Endometrium (tissue), 2 donors: Measurements from ENCODE around the gene AGAP2.

Source experiments
- FAIRE-seq: peaks from 2 replicates; lab custom pipeline; 2012; peaks lifted over from hg19 to GRCh38; lab: Jason Lieb, UNC
- donor health status: control.
- donor health status: control.

AGAP2 gene

GRCh38 chr12:57767305-57767698 is 28.8 kb upstream of the AGAP2 start:
- no peak for FAIRE-seq

DNA sequence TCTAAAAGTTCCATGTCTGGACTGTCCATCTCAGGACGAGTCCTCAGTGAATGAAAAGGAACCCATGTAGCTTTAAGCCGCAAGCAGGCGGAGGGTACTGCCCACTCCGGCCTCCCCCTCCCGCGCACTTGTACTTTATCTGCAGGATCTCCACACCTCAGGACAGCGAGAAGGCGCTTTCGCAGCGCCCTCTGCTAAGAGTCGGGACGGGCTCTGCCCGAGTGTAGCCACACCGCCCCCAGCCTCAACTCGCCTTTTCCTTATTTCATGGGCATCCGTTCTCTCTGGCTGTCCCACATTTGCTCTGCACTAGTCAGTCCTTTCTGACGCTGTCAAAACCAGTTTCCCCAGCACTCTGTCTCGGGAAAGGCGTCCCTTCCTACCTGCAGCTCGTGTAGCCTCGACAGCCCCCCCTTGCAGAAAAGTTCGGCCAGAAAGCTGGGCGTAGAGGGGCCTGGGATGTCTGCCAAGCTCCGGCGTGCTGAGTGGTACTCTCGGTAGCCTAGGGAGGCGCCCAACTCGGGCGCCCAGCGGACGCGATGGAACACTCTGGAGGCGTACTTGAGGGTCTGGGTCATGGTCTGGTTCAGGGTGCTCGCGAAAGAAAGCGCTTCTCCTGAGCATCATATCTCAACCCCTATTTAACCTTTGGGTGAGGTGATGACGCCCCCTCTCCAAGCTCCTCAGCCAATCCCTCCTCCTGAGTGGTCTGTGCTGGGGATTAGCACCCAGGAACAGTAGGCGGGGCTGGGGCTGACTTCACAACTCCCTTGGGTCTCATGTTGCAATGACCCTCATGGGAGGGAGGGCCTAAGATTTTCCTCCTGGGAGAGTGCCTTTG is 28.1 kb upstream of the AGAP2 start, which contains the start of gene CYP27B1:
TSS of gene CYP27B1 (minus strand) at position 615 of the 841 bp plus-strand sequence. CDS start at position 578, 37 bp downstream.
- FAIRE-seq, result no peak

DNA sequence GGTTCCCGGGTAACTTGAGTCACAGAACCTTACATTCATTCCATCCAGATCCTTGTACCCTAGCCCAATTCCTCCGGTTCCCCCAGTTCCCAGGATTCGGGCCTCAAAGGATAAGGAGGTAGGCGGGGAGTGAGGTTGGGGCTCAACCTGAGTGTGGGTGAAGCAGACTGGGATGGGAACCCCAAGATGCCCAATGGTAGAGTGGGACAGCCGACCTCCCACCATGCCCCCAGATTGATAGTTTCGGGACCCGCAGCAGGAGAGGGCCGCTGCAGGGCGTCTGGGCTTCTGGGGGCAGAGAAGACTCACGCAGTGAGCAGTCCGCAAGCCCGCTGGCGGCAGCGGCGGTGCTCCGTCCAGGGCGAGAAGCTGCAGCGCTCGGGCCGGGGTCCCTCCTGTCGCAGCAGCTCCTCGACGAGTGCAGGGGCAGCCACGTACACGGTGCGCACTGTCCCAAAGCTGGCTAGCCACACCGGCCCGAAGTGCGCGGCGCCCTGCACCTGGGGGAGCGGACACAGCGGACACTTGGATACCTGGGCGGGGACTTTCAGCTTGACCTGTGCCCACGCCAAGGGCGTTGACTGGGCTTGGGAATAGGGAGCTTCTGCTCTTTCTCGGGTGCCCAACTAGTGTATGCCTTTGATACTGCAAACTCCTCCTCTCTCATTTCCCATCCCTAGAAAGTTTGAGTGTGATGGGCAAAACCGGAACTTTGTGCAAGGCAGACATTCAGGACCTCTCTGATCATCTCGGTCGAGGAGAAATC is 27.3 kb upstream of the AGAP2 start:
- no peak for FAIRE-seq

DNA sequence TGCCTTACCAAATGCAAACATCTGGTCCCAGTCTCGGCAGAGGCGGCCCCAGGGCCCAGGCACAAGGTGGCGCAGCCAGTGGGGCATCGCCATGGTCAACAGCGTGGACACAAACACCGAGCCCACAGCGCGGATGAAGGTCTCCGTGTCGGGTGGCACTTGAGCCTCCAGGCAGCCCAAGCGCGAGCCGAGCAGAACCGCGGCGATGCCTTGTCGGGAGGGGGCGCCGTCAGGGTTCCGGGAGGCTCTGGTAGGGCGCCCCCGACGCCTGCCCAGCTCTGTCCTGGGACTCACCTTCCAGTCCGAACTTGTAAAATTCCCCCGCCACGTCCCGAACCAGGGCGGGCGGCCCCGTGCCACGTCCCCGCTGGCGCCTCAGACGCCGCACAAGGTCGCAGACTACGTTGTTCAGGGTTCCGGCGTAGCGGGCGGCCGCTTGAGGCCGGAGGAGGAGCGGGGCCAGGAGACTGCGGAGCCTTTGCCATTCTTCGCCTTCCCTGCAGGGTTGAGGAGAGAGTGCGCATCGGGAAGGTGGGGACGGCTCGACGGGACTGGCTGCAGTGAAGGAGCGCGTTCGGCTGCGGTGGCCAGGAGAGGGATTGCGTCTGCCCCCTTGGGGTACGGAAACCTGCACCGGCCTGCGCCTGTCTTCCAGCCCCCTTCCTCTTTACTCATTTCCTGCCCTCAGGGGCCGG is 26.6 kb upstream of the AGAP2 start:
- no peak for FAIRE-seq

DNA sequence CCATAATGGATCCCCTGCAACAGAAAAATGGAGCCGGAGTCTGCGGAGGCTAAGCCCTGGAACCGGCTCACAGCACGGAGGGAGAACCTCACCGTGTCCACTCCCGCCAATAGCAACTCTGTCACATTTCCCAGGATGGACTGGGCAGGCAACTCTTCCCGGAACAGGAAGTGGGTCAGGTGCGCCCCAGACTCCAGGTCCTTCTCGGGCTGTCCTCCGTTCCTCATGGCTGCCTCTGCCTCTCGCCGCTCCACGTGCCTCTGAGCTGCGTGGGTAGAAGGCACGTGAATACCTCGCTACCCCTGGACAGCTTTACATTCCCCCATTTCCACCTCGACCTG is 26.1 kb upstream of the AGAP2 start:
- no peak for FAIRE-seq

GRCh38 chr12:57763881-57764661 is 25.5 kb upstream of the AGAP2 start:
- FAIRE-seq, result no peak

DNA sequence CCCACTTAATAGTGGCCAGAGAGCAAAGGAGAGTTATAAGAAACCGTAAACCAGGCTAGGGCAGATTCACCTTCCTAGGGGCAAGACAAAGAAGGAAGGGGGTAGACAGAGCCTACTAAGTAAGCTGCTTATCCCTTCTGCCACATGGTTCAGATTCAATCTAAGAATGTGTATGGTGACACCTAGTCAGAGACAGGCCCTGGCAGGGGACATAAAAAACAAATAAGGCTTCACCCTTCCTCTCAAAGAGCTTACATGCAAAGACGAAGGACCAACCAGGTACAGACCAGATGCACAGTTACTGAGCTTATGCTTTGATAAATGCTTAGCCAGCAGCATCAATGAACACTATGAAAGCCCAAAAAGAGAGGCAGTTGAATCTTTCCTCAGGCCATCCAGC is 23.9 kb upstream of the AGAP2 start:
- no peak for FAIRE-seq

GRCh38 chr12:57761391-57761998 is 23.0 kb upstream of the AGAP2 start:
- no peak for FAIRE-seq

DNA sequence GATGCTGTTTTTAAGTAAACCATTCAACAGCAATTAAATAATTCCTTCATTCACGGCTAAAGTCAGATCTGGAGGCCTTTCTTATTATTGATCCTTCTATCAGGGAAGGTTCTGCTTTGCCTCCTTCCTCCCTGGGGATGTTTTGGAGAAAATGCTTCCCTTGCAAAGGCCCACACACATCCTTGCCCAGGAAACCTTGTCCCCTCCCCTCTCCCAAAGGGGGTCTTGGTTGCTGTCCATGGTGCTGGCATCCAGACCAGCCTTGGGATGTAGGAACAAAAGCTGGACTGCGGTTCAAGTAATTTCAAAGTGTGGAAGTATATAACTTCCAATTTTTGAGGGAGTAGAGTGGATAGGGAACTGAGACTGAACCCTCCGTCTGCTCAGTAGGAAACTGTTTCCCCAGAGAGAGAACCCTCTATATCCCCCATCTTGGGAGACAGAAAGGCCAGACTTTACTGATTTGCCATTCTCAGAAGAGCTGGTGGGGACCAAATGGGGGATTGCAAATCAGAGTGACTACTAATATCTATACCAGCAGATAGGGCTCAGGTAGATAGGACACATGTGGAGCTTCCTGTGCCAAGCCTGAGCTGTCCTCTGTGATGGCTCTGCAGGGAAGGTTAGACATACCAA is 21.9 kb upstream of the AGAP2 start:
- no peak for FAIRE-seq

- no peak for FAIRE-seq
These were observed 20.9 kb upstream of the AGAP2 start for GRCh38 chr12:57759360-57759980.

GRCh38 chr12:57758552-57759359 is 20.2 kb upstream of the AGAP2 start:
- no peak for FAIRE-seq

GRCh38 chr12:57757771-57758170 is 19.2 kb upstream of the AGAP2 start:
- no peak for FAIRE-seq

DNA sequence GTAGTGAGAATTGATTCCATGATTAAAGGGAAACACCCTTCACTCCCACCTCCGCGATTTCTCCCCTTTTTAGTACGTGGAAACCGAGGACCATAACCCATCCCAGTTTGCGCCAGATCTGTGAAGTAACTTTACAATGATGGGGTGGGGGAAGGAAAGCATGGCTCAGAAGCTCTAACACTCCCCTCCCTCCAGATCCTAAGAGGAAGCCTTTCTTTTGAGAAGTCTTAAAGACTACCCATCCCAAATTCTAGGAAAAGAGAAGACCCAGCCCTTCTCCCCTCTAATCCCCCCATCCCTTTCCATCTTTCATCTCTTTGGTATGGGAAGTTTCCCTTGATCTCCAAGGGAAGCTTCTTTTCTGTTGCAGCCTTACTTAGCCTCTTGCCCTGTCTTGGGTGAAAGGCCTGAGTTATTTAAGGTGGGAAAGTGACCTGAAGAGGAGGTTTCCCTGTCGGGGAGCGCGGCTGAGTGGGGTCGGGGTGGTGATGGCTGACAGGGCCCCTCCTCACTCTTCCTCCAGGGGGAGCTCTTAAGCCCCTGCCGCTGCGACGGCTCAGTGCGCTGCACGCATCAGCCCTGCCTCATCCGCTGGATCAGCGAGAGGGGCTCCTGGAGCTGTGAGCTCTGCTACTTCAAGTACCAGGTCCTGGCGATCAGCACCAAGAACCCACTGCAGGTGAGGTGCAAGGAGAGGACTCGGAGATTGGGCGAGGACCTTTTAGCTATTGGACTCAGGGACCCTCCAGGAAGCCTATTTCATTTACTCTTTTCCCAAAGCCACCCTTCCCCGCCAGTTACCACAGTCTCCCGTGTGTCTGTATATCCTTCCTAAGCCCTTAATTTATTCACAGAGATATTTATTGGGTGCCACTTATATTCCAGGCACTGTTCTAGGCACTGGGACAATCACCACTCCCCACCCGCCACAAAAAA is 18.1 kb upstream of the AGAP2 start:
- no peak for FAIRE-seq

DNA sequence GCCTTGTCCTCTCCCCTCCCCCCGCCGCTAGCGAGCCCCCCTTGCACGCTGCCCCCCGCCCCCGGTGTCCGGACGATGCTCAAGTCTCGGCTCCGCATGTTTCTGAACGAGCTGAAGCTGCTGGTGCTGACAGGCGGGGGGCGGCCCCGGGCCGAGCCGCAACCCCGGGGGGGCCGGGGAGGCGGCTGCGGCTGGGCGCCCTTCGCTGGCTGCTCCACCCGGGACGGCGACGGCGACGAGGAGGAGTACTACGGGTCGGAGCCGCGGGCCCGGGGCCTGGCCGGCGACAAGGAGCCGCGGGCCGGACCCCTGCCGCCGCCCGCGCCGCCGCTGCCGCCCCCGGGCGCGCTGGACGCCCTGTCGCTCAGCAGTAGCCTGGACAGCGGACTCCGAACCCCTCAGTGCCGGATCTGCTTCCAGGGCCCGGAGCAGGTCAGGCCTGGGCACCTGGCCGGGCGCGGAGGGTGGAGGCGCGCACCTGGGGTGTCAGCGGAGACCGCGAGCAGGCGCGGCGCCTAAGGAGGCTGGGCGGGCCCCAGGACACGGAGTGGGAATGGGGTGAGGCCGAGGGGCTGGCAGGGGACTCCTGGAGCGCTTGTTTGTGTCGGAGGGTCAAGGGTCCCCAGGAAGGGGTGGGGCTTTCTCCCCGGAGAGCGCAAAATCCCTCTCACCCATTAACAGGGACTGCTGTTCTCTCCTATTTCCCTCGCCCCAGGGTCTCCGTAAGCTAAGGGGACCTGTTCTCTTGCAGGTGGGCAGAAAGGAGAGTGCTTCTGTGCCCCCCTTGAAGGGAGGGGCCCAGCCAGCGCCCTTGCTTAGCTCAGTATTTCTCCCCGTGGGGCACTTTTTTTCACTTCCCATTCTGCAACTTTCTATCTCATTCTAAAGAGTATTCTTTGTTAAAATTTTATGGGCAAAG is 17.2 kb upstream of the AGAP2 start:
- FAIRE-seq, result no peak

GRCh38 chr12:57755194-57755453 is 16.6 kb upstream of the AGAP2 start:
- no peak for FAIRE-seq

- FAIRE-seq, result no peak
These were observed 16.1 kb upstream of the AGAP2 start, which contains the start of gene MARCHF9 for GRCh38 chr12:57754411-57755193. MARCHF9 (plus strand) TSS chr12:57755103; CDS start chr12:57755529, 426 bp downstream.
